Ovary (tissue), 9 donors: ENCODE data around the gene LYPD6. TPM values are rescaled to one million over a fixed set of nuclear protein-coding genes. Genes with fewer than 3 reads are reported as not detected.

Experiments used
- DNase-seq, 5 donors: peaks; one replicate each; pipeline ENCODE4 v3.0.0-alpha.2; 2019 to 2020
- H3K27ac ChIP-seq, 2 donors: fragments of 200-600 bp; one replicate each; pipeline versions ENCODE4 v1.5.1 to v1.8.0; 2019 to 2022
- H3K27me3 ChIP-seq: fragments of 200-600 bp; one replicate; pipeline ENCODE4 v1.8.0; 2022
- H3K36me3 ChIP-seq: fragments of 200-600 bp; sonication (generic); one replicate; pipeline ENCODE4 v1.5.1; 2019
- H3K4me1 ChIP-seq: one replicate; pipeline ENCODE4 v1.8.1; 2013; ENCODE audit warnings: mild to moderate bottlenecking, moderate library complexity; ENCODE audit not compliant: insufficient read depth
- H3K4me3 ChIP-seq: fragments of 200-600 bp; sonication (generic); one replicate; pipeline ENCODE4 v1.5.1; 2017
- H3K9me3 ChIP-seq, 2 donors: fragments of 200-600 bp in 1 of 2; sonication (generic) in 1 of 2; one replicate each; pipeline versions ENCODE4 v1.5.1 to v1.8.1; 2013 to 2019; ENCODE audit warnings: mild to moderate bottlenecking in 1 of 2, moderate library complexity in 1 of 2
- EP300 ChIP-seq: sonication (generic); formaldehyde crosslinking; IDR thresholded peaks from one replicate; pipeline ENCODE4 v1.6.1; 2017; ENCODE audit warnings: antibody characterized with exemption
- POLR2A ChIP-seq: fragments of 450-650 bp; IDR thresholded peaks from one replicate; pipeline ENCODE4 v1.6.1; 2017; ENCODE audit warnings: antibody characterized with exemption, mild to moderate bottlenecking, moderate library complexity
- WGBS, 3 donors: extraction: QIAGEN DNeasy Blood & Tissue Kit in 1 of 3; methylation state at CpG; one replicate each; pipeline versions ENCODE4 v1.1.5 to v1.1.7; 2013 to 2017; 5-methylcytosine and 5-hydroxymethylcytosine counted together
- intact Hi-C, 4 donors: fragments of 100-400 bp; cut with DNase I; formaldehyde crosslinking; loops; one replicate each; pipeline versions ENCODE4 v1.11.0 to v1.15.1; 2022 to 2023
- polyA plus RNA-seq, 2 donors: library from polyadenylated mRNA; stranded (reverse); fragments of 200-250 nt in 1 of 2; fragments of 350-450 nt in 1 of 2; fragmentation: Illumina TruSeq in 1 of 2; extraction: RNeasy Lipid Tissue Mini Kit (QIAGEN cat#74804) in 1 of 2; gene quantifications; one replicate each; pipeline ENCODE4 v1.2.3, GENCODE V29; 2013 to 2014
- total RNA-seq, 7 donors: library from RNA; depleted of rRNA in 2 of 7; stranded (reverse); fragments of >200 nt in 2 of 7; fragmentation: NEBNext Ultra II Directional in 3 of 7; extraction: Animal tissue kit (Norgen Biotek cat#: 25700) in 3 of 7; gene quantifications; one replicate each; pipeline versions ENCODE4 v1.1.0 to v1.2.4, GENCODE V29; 2016 to 2023
- TF ChIP-seq, protein P1 (sequence below), 3 donors: fragments of 450-650 bp in 2 of 3; fragments of 200-600 bp in 1 of 3; IDR thresholded peaks; one replicate each; pipeline versions ENCODE4 v1.5.1 to v1.8.0; 2016 to 2022; ENCODE audit warnings: antibody characterized with exemption in 3 of 3, mild to moderate bottlenecking in 1 of 3
- donor health status: DM: no; HTN: no; CAD: no; lungs with moderate emphysema.
- donor health status: DM: no; HTN: no; CAD: no.
- donor health status: Bipolar disorder and iron deficiency.
- donor health status: DM: yes; HTN: yes; CAD: no.
- donor health status: DM: no; HTN: no; CAD: no.
- donor health status: DM: yes; HTN: yes; CAD: no.

Gene LYPD6
- total and polyA plus RNA-seq, 9 donors: 0.15 to 3.2 (median 1.2) TPM

DNA sequence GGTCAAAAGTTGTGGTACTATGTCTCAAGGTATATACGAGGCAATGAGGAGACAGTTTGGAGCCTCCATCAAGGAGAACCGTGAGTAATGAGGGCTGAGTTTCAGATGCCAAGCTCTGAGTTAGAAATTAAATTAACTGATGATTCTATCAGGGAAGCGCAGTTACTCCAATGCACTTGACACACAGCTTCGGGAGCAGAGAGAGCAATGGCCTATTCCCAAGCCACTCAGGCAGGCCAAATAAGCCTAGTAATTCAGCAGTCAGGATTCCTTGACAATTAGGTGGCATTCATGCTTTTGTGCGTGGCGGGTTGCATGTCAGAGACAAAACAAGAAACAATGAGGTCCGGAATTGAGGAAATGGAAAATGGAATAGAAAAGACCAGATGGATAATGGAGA lies 134.0 kb downstream of the LYPD6 start:
- Histone ChIP-seq H3K27me3 (no peaks in the 10 kb centered on the region), H3K9me3 (no peaks in the 10 kb centered on the region), H3K4me1 (no peaks in the 10 kb centered on the region), H3K4me3 (no peak overlapping the region), H3K36me3 (no peaks in the 10 kb centered on the region), H3K27ac (no peak overlapping the region)
- no peak for DNase-seq
- WGBS, 3 donors: 93 to 97% (median 96%) methylated on average over 7 of the region's 7 CpGs
- TF ChIP-seq, protein P1, sequence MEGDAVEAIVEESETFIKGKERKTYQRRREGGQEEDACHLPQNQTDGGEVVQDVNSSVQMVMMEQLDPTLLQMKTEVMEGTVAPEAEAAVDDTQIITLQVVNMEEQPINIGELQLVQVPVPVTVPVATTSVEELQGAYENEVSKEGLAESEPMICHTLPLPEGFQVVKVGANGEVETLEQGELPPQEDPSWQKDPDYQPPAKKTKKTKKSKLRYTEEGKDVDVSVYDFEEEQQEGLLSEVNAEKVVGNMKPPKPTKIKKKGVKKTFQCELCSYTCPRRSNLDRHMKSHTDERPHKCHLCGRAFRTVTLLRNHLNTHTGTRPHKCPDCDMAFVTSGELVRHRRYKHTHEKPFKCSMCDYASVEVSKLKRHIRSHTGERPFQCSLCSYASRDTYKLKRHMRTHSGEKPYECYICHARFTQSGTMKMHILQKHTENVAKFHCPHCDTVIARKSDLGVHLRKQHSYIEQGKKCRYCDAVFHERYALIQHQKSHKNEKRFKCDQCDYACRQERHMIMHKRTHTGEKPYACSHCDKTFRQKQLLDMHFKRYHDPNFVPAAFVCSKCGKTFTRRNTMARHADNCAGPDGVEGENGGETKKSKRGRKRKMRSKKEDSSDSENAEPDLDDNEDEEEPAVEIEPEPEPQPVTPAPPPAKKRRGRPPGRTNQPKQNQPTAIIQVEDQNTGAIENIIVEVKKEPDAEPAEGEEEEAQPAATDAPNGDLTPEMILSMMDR (IDR thresholded peaks at IDR 0.05): no peak
- TF ChIP-seq EP300 (no peak), POLR2A (no peak)
- intact Hi-C loops: no loop called here

DNA sequence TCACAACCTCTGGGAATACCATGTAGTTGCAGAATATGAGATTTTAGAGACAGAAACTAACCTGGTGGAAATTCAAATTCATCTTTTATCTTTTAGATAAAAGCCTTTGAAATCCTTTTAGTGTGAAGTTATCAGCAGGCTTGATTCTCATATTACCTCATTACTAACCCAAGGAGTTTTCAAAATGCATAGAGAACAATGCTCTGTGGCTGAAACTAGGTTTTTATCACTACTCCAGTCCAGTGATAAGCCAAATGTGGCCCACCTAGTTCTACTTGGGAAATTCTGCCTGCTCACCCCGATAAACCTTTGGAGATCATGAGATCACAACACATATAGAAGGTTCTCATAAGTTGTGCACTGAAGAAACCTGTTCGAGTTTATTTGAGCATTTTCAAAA lies 135.5 kb downstream of the LYPD6 start:
- Histone ChIP-seq H3K9me3 (no peaks in the 10 kb centered on the region), H3K36me3 (no peaks in the 10 kb centered on the region), H3K4me1 (no peaks in the 10 kb centered on the region), H3K27ac (no peak overlapping the region), H3K4me3 (no peak overlapping the region), H3K27me3 (no peaks in the 10 kb centered on the region)
- 79 to 91% (median 90%) methylated on average over 2 of the region's 2 CpGs for WGBS, 3 donors
- TF ChIP-seq POLR2A (no peak), EP300 (no peak)
- TF ChIP-seq, protein P1 (IDR thresholded peaks at IDR 0.05): no peak
- DNase-seq: no peak
- intact Hi-C loops: no loop called here

GRCh38 chr2:149466635-149467034 lies 136.2 kb downstream of the LYPD6 start:
- H3K27ac ChIP-seq: no peak overlapping the region
- TF ChIP-seq, protein P1 (IDR thresholded peaks at IDR 0.05): no peak
- TF ChIP-seq POLR2A (no peak), EP300 (no peak)
- no peaks in the 10 kb centered on the region for H3K36me3 ChIP-seq
- intact Hi-C loops: no loop called here
- H3K4me1 ChIP-seq: no peaks in the 10 kb centered on the region
- no peaks in the 10 kb centered on the region for H3K9me3 ChIP-seq
- H3K27me3 ChIP-seq: no peaks in the 10 kb centered on the region
- DNase-seq: no peak
- 12 to 31% (median 17%) methylated on average over 3 of the region's 3 CpGs for WGBS, 3 donors
- no peak overlapping the region for H3K4me3 ChIP-seq

DNA sequence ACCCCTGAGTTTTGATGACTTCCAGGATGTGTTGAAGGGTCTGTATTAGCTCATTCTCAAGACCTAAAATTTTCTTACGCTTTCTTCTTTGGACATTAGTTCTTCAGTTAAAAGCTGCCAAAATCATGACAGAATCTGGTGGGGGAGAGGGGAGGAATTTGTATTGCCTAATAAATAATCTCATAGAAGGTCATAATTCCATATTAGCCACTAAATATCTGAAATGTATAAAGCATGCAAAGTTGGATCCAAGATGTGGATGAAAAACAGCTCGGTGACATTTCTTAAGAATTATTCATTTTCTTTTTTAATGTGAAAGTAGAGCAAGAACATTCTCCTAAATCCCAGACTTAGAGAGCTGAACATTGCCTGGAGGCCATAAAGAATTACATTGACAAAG lies 137.0 kb downstream of the LYPD6 start:
- H3K36me3 ChIP-seq: no peaks in the 10 kb centered on the region
- H3K9me3 ChIP-seq: no peaks in the 10 kb centered on the region
- H3K4me1 ChIP-seq: no peaks in the 10 kb centered on the region
- H3K27me3 ChIP-seq: no peaks in the 10 kb centered on the region
- no peak for DNase-seq
- WGBS, 3 donors: 67 to 97% (median 94%) methylated on average over 2 of the region's 2 CpGs
- H3K4me3 ChIP-seq: no peak overlapping the region
- TF ChIP-seq, protein P1 (IDR thresholded peaks at IDR 0.05): no peak
- TF ChIP-seq POLR2A (no peak), EP300 (no peak)
- H3K27ac ChIP-seq: no peak overlapping the region
- intact Hi-C loops: no loop called here

DNA sequence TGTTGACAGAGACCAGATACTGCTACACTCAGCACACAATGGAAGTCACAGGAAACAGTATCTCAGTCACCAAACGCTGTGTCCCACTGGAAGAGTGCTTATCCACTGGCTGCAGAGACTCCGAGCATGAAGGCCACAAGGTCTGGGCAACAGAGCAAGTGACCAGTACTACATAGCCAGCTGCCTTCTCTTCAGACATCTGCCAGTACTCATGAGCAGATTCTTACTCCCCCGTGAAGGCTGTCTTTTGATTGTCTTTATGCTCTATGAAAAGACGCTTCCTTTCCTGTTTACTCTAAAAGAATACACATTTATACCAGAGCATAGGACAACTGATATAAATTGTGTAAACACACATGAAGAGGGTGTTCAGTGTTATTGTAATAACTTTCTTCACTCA lies 138.2 kb downstream of the LYPD6 start:
- no peak for TF ChIP-seq POLR2A
- TF ChIP-seq EP300: no peak
- TF ChIP-seq, protein P1 (IDR thresholded peaks at IDR 0.05): no peak
- intact Hi-C loops: no loop called here

More for the DNA sequence above, 138.2 kb downstream of the LYPD6 start:
- no peak for DNase-seq
- no peaks in the 10 kb centered on the region for H3K9me3 ChIP-seq
- H3K4me3 ChIP-seq: no peak overlapping the region
- H3K27ac ChIP-seq: no peak overlapping the region
- 9 to 39% (median 25%) methylated on average over 4 of the region's 4 CpGs for WGBS, 3 donors
- no peaks in the 10 kb centered on the region for H3K36me3 ChIP-seq
- no peaks in the 10 kb centered on the region for H3K27me3 ChIP-seq
- H3K4me1 ChIP-seq: no peaks in the 10 kb centered on the region
